ENCODE measurements around the gene PARP1. TPM values are rescaled to one million over a fixed set of nuclear protein-coding genes. Genes with fewer than 3 reads are reported as not detected.
"Not testable (repeated sequence)": the region's sequence is repeated elsewhere in the genome, so short reads cannot be mapped to it uniquely, and the experiment has no call there.

Gene PARP1
- total RNA-seq, 1 experiment from 2014 or later = 213 TPM

DNA sequence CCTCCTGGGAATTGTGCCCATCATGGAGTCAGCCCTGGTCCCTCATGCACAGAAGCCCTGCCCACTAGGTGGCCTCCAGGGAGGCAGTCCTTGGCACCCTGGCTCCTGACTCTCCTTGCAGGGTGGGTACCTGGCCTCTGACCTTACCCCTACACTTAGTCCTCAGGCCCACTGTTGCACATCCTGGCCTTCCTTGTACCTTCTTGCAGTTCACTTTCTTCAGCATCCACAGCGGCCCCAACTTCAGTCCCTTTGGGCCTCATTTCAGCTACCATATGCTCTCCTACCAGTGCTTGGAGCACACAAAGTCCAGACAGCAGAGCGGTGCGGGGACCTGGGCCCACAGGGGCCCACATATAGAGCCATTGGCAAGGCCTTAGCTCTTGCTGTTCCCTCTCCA lies 19.2 kb upstream of the PARP1 start:
- ChIA-PET CTCF (no interaction called here), POLR2A (no interaction called here), RAD21 (ENCODE audit: low non-redundant PET in 1 of 2, low total read pairs in 2 of 2, uncharacterized antibody in 2 of 2, unreplicated experiment in 2 of 2) (no interaction called here)
- no peak overlapping the region for H3K9ac ChIP-seq (ENCODE audit: low read length)
- DNase-seq (ENCODE audit: low read depth, low spot score) (no peak), ATAC-seq (no peak)
- intact Hi-C loops (cut with micrococcal nuclease) = loop anchor here (10.0 kb wide), 1 partner anchor 1008 kb away; no protein-coding TSS in a partner anchor
- no peaks in the 10 kb centered on the region for H3K27me3 ChIP-seq (ENCODE audit: insufficient read depth, low read length)
- no peaks in the 10 kb centered on the region for H3K36me3 ChIP-seq (ENCODE audit: control insufficient read depth in 1 of 2, insufficient read depth in 2 of 2, low read length in 2 of 2)
- peaks cover 0 to 8% of the 10 kb centered on the region in 2 experiments; a peak in 2 of 4 replicates for H3K4me1 ChIP-seq (ENCODE audit: control insufficient read depth in 1 of 2, insufficient read depth in 2 of 2, low read length in 2 of 2)
- BruUV-seq (replicated peaks) = no TSS peak
- no peak overlapping the region for H3K4me3 ChIP-seq (replicated peaks in 1 of 2; ENCODE audit: low read depth in 1 of 2, low read length in 2 of 2)
- no peak overlapping the region for H3K27ac ChIP-seq (ENCODE audit: low read depth, low read length)
- no peak overlapping the region for H2AFZ ChIP-seq (ENCODE audit: low read depth, low read length, poor library complexity, severe bottlenecking)
- no peak overlapping the region for H3K4me2 ChIP-seq (ENCODE audit: low read length)
- H3K9me3 ChIP-seq (ENCODE audit: control insufficient read depth in 1 of 2, insufficient read depth in 1 of 2, low read depth in 1 of 2, low read length in 2 of 2) = no peaks in the 10 kb centered on the region
- no peaks in the 10 kb centered on the region for H3K9me2 ChIP-seq (ENCODE audit: insufficient read depth)
- TF ChIP-seq, protein P1, sequence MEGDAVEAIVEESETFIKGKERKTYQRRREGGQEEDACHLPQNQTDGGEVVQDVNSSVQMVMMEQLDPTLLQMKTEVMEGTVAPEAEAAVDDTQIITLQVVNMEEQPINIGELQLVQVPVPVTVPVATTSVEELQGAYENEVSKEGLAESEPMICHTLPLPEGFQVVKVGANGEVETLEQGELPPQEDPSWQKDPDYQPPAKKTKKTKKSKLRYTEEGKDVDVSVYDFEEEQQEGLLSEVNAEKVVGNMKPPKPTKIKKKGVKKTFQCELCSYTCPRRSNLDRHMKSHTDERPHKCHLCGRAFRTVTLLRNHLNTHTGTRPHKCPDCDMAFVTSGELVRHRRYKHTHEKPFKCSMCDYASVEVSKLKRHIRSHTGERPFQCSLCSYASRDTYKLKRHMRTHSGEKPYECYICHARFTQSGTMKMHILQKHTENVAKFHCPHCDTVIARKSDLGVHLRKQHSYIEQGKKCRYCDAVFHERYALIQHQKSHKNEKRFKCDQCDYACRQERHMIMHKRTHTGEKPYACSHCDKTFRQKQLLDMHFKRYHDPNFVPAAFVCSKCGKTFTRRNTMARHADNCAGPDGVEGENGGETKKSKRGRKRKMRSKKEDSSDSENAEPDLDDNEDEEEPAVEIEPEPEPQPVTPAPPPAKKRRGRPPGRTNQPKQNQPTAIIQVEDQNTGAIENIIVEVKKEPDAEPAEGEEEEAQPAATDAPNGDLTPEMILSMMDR (IDR thresholded peaks at IDR 0.05 in 2 of 3, conservative IDR thresholded peaks at IDR 0.05 in 1 of 3; ENCODE audit: borderline replicate concordance in 1 of 3, insufficient read depth in 1 of 3, low read depth in 2 of 3, low read length in 2 of 3) = 0 out of 6 replicates have a peak, but pooled peaks of 1 of the 3 experiments have one; percentile 4
- TF ChIP-seq YY1 (IDR thresholded peaks at IDR 0.05; ENCODE audit: extremely low read depth, insufficient replicate concordance, low read depth, low read length) = no peak
- H3K79me2 ChIP-seq (ENCODE audit: insufficient read depth, low read length) = no peaks in the 10 kb centered on the region
- H4K20me1 ChIP-seq (ENCODE audit: insufficient read depth) = no peaks in the 10 kb centered on the region

DNA sequence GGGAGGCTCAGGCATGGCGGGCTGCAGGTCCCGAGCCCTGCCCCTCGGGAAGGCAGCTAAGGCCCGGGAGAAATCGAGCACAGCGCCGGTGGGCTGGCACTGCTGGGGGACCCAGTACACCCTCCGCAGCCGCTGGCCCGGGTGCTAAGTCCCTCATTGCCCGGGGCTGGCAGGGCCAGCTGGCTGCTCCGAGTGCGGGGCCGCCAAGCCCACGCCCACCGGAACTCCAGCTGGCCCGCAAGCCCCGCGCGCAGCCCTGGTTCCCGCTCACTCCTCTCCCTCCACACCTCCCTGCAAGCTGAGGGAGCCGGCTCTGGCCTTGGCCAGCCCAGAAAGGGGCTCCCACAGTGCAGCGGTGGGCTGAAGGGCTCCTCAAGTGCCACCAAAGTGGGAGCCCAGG lies 18.5 kb upstream of the PARP1 start:
- H3K4me2 ChIP-seq (ENCODE audit: low read length); H3K9me2 ChIP-seq (ENCODE audit: insufficient read depth); H3K36me3 ChIP-seq (ENCODE audit: control insufficient read depth in 1 of 2, insufficient read depth in 2 of 2, low read length in 2 of 2); H3K9me3 ChIP-seq (ENCODE audit: control insufficient read depth in 1 of 2, insufficient read depth in 1 of 2, low read depth in 1 of 2, low read length in 2 of 2); H3K79me2 ChIP-seq (ENCODE audit: insufficient read depth, low read length); POLR2A ChIA-PET; H3K9ac ChIP-seq (ENCODE audit: low read length); H2AFZ ChIP-seq (ENCODE audit: low read depth, low read length, poor library complexity, severe bottlenecking); H4K20me1 ChIP-seq (ENCODE audit: insufficient read depth); H3K27me3 ChIP-seq (ENCODE audit: insufficient read depth, low read length); H3K27ac ChIP-seq (ENCODE audit: low read depth, low read length); DNase-seq (ENCODE audit: low read depth, low spot score); BruUV-seq (replicated peaks); ATAC-seq; RAD21 ChIA-PET (ENCODE audit: low non-redundant PET in 1 of 2, low total read pairs in 2 of 2, uncharacterized antibody in 2 of 2, unreplicated experiment in 2 of 2); H3K4me3 ChIP-seq (replicated peaks in 1 of 2; ENCODE audit: low read depth in 1 of 2, low read length in 2 of 2); H3K4me1 ChIP-seq (ENCODE audit: control insufficient read depth in 1 of 2, insufficient read depth in 2 of 2, low read length in 2 of 2): not testable (repeated sequence)
- CTCF ChIA-PET = interaction anchor here (2.8 kb wide), 1 partner anchor 19 kb away, joined by 10 read pairs; the partner anchor contains the start of gene PARP1
- intact Hi-C loops (cut with micrococcal nuclease) = loop anchor here (10.0 kb wide), 1 partner anchor 1008 kb away; no protein-coding TSS in a partner anchor

Measured in HCT116 (cell line).